Inferior parietal cortex (tissue), 1 donor: Measurements from ENCODE around the gene RIN2.
"Not testable (repeated sequence)": the region's sequence is repeated elsewhere in the genome, so short reads cannot be mapped to it uniquely, and the experiment has no call there.

Experiments used
- DNase-seq: peaks from one replicate; pipeline ENCODE4 v3.0.0-alpha.2; 2016; ENCODE audit errors: extremely low spot score

Gene RIN2

GRCh38 chr20:19785173-19785982 is 27.3 kb downstream of the RIN2 start:
- DNase-seq = no peak

GRCh38 chr20:19785983-19786285 is 27.9 kb downstream of the RIN2 start:
- DNase-seq = no peak

GRCh38 chr20:19786311-19786710 is 28.3 kb downstream of the RIN2 start:
- no peak for DNase-seq

- DNase-seq = no peak
Measured at GRCh38 chr20:19787366-19787765, 29.3 kb downstream of the RIN2 start.

GRCh38 chr20:19789009-19789408 is 31.0 kb downstream of the RIN2 start:
- DNase-seq = no peak

GRCh38 chr20:19789446-19789845 is 31.4 kb downstream of the RIN2 start:
- DNase-seq = no peak

GRCh38 chr20:19791887-19792286 is 33.8 kb downstream of the RIN2 start:
- no peak for DNase-seq

- DNase-seq = no peak
Measured at GRCh38 chr20:19793716-19794115, 35.7 kb downstream of the RIN2 start.

- no peak for DNase-seq
Measured at GRCh38 chr20:19794941-19795340, 36.9 kb downstream of the RIN2 start.

- no peak for DNase-seq
Measured at GRCh38 chr20:19799325-19799724, 41.3 kb downstream of the RIN2 start.

- DNase-seq = no peak
Measured at GRCh38 chr20:19802099-19802491, 44.0 kb downstream of the RIN2 start.

GRCh38 chr20:19802492-19803158 is 44.6 kb downstream of the RIN2 start:
- DNase-seq = no peak

- not testable (repeated sequence) for DNase-seq
Measured at GRCh38 chr20:19806276-19806675, 48.2 kb downstream of the RIN2 start.

- no peak for DNase-seq
Measured at GRCh38 chr20:19806806-19807190, 48.7 kb downstream of the RIN2 start.

- no peak for DNase-seq
Measured at GRCh38 chr20:19807191-19807945, 49.3 kb downstream of the RIN2 start.
